ENCODE measurements around the gene HRH2.

DNA sequence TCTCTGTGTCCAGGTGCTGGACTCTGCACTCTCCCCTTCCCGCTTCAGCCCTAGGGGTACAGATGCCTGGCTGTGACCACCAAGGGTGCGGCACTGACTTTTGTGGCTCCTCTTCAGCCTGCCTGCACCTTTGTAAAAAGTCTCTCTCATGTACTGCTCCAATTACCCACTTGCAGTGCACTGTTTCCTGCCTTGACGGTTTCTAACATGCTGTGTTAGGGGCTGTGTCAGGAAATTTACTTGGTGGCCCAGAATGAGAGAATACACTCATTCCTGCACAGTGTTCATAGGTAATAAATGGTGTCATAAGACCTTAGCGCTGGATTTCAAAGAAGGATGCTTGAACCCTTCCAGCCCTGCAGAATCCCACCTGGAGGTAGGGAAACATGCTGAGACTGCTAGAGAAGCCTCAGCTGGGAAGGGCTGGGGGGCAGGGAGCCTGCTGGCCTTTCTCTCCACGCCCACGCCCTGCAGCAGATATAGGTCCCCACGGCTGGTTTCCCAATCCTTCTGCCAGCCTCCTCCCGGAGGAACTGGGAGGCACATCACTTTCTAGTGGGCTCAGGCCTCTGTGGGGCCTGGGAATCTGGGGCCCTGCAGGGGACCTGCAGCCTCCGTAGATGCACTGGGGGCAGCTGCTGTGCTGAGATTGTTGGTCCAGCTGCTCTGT, 17.6 kb upstream of the HRH2 start:
- no peak for TF ChIP-seq EZH2 (IDR thresholded peaks at IDR 0.05; ENCODE audit: low read length)
- TF ChIP-seq, protein P1, sequence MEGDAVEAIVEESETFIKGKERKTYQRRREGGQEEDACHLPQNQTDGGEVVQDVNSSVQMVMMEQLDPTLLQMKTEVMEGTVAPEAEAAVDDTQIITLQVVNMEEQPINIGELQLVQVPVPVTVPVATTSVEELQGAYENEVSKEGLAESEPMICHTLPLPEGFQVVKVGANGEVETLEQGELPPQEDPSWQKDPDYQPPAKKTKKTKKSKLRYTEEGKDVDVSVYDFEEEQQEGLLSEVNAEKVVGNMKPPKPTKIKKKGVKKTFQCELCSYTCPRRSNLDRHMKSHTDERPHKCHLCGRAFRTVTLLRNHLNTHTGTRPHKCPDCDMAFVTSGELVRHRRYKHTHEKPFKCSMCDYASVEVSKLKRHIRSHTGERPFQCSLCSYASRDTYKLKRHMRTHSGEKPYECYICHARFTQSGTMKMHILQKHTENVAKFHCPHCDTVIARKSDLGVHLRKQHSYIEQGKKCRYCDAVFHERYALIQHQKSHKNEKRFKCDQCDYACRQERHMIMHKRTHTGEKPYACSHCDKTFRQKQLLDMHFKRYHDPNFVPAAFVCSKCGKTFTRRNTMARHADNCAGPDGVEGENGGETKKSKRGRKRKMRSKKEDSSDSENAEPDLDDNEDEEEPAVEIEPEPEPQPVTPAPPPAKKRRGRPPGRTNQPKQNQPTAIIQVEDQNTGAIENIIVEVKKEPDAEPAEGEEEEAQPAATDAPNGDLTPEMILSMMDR (optimal IDR thresholded peaks at IDR 0.05 in 1 of 3, IDR thresholded peaks at IDR 0.05 in 1 of 3, conservative IDR thresholded peaks at IDR 0.05 in 1 of 3; ENCODE audit: extremely low read depth in 1 of 3, insufficient read depth in 2 of 3, low read length in 3 of 3), result no peak
